ENCODE data around the gene CDC25A. TPM values are rescaled to one million over a fixed set of nuclear protein-coding genes. Genes with fewer than 3 reads are reported as not detected.
A peak's percentile ranks its signal among the peaks of the same experiment; 100 is the strongest.

The CDC25A gene
- total RNA-seq (2021; ENCODE audit: unreplicated experiment) (19.6 TPM), Bru-seq, nascent RNA (percentile 74 among the genes with signal in this experiment), BruChase-seq, experiment 1, labeled RNA remaining after a 6-hour chase (percentile 61 among the genes with signal in this experiment), BruChase-seq, experiment 2, labeled RNA remaining after a 2-hour chase (percentile 68 among the genes with signal in this experiment)
- 5.2 and 5.7 TPM in 2 replicates for polyA plus RNA-seq (2012)
- long read RNA-seq, transcript CDC25A-201 (15 exons, 3,783 nt) = major isoform, 7 of 39 reads
- long read RNA-seq, partial matches to known transcripts = 12 of 39 reads
- long read RNA-seq, other reads (novel, unspliced or antisense) = 17 of 39 reads

DNA sequence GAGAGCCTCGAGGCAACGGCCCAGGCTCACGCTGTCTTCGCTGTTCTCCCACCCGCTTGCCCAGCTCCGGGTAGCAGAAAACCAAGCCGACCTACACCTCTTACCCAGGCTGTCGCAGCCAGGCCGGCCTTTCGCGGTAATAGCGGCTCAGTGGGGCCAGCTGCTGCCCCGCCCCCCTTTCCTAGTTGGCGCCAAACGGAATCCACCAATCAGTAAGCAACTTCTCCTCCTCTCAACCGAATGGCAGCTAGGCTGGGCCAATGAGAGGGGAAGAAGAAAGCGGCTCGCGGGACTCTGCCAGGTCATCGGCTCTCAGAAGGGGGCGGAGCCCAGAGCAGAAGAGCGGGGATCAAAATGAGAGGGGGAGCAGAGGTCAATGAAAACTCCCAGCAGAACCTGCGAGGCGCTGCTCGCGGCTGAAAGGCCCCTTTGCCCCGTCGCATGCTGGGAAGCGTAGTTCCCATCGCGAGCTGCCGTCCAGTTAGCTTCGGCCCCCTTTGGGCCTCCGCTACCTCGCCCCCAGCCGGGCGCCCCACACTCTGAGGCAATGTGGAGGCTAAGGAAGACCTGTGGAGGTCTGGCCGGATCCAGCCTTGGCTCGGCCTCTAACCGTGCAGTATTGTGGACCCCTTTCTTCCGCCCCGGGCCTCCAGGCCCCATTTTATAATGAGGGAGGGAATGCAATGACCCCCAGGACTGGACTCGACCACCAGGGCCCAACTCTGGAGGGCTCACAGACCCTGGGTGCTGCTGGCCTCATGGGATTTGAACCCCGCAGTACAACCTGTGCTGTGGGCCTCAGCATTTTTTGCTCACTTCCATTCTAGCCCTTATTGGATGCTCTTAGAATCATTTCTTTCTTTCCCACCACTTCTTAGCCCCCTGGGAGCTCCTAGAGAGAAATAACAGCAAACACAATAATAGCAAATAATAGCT lies at the start of gene CDC25A:
CDC25A (minus strand) TSS at position 152 of the 936 bp plus-strand sequence. CDS start 470 bp downstream, outside the sequence.
- no peaks in the 10 kb centered on the region for H3K9me3 ChIP-seq (ENCODE audit: control insufficient read depth in 1 of 2, insufficient read depth in 1 of 2, low read depth in 1 of 2, low read length in 2 of 2)
- H2AFZ ChIP-seq (ENCODE audit: low read depth, low read length, poor library complexity, severe bottlenecking) = peak within 1 kb of the TSS; percentile 63
- intact Hi-C loops (cut with micrococcal nuclease) = no loop called here
- no TSS peak for BruUV-seq (replicated peaks)
- peak within 1 kb of the TSS; percentile 84 to 90 for H3K4me3 ChIP-seq (replicated peaks in 1 of 2; ENCODE audit: low read depth in 1 of 2, low read length in 2 of 2)
- no peaks in the 10 kb centered on the region for H3K9me2 ChIP-seq (ENCODE audit: insufficient read depth)
- H3K4me2 ChIP-seq (ENCODE audit: low read length) = peak within 1 kb of the TSS; percentile 79
- peak within 1 kb of the TSS; percentile 67 for H3K27ac ChIP-seq (ENCODE audit: low read depth, low read length)
- peaks cover 45% of the 10 kb centered on the region for H3K79me2 ChIP-seq (ENCODE audit: insufficient read depth, low read length)
- RAD21 ChIA-PET (ENCODE audit: low non-redundant PET in 1 of 2, low total read pairs in 2 of 2, uncharacterized antibody in 2 of 2, unreplicated experiment in 2 of 2) = interaction anchor here in 1 of 2 experiments (0.6 kb wide), 1 partner anchor 37 kb away, joined by 3 read pairs; no protein-coding TSS in a partner anchor
- DNase-seq (ENCODE audit: low read depth, low spot score) (peak; percentile 98), ATAC-seq (peak; percentile 97)
- H3K4me1 ChIP-seq (ENCODE audit: control insufficient read depth in 1 of 2, insufficient read depth in 2 of 2, low read length in 2 of 2) = peaks cover 11 to 29% of the 10 kb centered on the region in 2 experiments; a peak in 3 of 4 replicates
- peaks cover 8 to 26% of the 10 kb centered on the region in 2 experiments; a peak in 2 of 4 replicates for H3K36me3 ChIP-seq (ENCODE audit: control insufficient read depth in 1 of 2, insufficient read depth in 2 of 2, low read length in 2 of 2)
- TF ChIP-seq SP1 (IDR thresholded peaks at IDR 0.05; ENCODE audit: low read depth) (peak; percentile 98), YY1 (IDR thresholded peaks at IDR 0.05; ENCODE audit: extremely low read depth, insufficient replicate concordance, low read depth, low read length) (no peak), POLR2A (IDR thresholded peaks at IDR 0.05; ENCODE audit: borderline replicate concordance, extremely low read depth, insufficient read depth, insufficient read length) (peak; percentile 50), POLR2AphosphoS5 (IDR thresholded peaks at IDR 0.05; ENCODE audit: low read depth, low read length) (0 out of 2 replicates have a peak, but pooled peaks have one; percentile 72), SIN3A (IDR thresholded peaks at IDR 0.05; ENCODE audit: low read depth) (peak; percentile 99), ELF1 (IDR thresholded peaks at IDR 0.05; ENCODE audit: borderline replicate concordance, low read depth) (no peak), JUND (IDR thresholded peaks at IDR 0.05) (no peak), ZFX (IDR thresholded peaks at IDR 0.05) (peak; percentile 67)
- TF ChIP-seq, protein P1, sequence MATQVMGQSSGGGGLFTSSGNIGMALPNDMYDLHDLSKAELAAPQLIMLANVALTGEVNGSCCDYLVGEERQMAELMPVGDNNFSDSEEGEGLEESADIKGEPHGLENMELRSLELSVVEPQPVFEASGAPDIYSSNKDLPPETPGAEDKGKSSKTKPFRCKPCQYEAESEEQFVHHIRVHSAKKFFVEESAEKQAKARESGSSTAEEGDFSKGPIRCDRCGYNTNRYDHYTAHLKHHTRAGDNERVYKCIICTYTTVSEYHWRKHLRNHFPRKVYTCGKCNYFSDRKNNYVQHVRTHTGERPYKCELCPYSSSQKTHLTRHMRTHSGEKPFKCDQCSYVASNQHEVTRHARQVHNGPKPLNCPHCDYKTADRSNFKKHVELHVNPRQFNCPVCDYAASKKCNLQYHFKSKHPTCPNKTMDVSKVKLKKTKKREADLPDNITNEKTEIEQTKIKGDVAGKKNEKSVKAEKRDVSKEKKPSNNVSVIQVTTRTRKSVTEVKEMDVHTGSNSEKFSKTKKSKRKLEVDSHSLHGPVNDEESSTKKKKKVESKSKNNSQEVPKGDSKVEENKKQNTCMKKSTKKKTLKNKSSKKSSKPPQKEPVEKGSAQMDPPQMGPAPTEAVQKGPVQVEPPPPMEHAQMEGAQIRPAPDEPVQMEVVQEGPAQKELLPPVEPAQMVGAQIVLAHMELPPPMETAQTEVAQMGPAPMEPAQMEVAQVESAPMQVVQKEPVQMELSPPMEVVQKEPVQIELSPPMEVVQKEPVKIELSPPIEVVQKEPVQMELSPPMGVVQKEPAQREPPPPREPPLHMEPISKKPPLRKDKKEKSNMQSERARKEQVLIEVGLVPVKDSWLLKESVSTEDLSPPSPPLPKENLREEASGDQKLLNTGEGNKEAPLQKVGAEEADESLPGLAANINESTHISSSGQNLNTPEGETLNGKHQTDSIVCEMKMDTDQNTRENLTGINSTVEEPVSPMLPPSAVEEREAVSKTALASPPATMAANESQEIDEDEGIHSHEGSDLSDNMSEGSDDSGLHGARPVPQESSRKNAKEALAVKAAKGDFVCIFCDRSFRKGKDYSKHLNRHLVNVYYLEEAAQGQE (IDR thresholded peaks at IDR 0.05; ENCODE audit: low read depth) = no peak
- TF ChIP-seq, protein P2, sequence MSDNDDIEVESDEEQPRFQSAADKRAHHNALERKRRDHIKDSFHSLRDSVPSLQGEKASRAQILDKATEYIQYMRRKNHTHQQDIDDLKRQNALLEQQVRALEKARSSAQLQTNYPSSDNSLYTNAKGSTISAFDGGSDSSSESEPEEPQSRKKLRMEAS (IDR thresholded peaks at IDR 0.05) = peak; percentile 70; the same call in 1 of the 2 replicates
- POLR2A ChIA-PET = interaction anchor here (0.7 to 1.5 kb wide), 5 partner anchors 8 to 247 kb away, joined by 3 to 6 read pairs (median 3); partner anchors contain the start of gene ZNF589
- no peaks in the 10 kb centered on the region for H4K20me1 ChIP-seq (ENCODE audit: insufficient read depth)
- CTCF ChIA-PET = interaction anchor here (0.6 to 3.3 kb wide), 5 partner anchors 10 to 247 kb away, joined by 3 to 22 read pairs (median 4); no protein-coding TSS in a partner anchor
- H3K9ac ChIP-seq (ENCODE audit: low read length) = peak within 1 kb of the TSS; percentile 95
- no peaks in the 10 kb centered on the region for H3K27me3 ChIP-seq (ENCODE audit: insufficient read depth, low read length)

Data from HCT116 (cell line).